Prostate gland (tissue), 2 donors: ENCODE results near the gene FAM135A. TPM values are rescaled to one million over a fixed set of nuclear protein-coding genes. Genes with fewer than 3 reads are reported as not detected.
A peak's percentile ranks its signal among the peaks of the same experiment; 100 is the strongest.

ENCODE experiments used
- DNase-seq: peaks from one replicate; pipeline ENCODE4 v3.0.0-alpha.2; 2019; ENCODE audit warnings: low spot score
- H3K27ac ChIP-seq, 2 donors: fragments of 200-600 bp; sonication (generic); 2 replicates each; pipeline ENCODE4 v1.5.1; 2017 to 2019
- H3K27me3 ChIP-seq: fragments of 200-600 bp; sonication (generic); replicated peaks from 2 replicates; pipeline ENCODE4 v1.5.1; 2019; ENCODE audit not compliant: insufficient read depth
- H3K36me3 ChIP-seq, 2 donors: fragments of 200-600 bp; sonication (generic); 1 replicate in 1 of 2; 2 replicates in 1 of 2; pipeline versions ENCODE4 v1.5.1 to v1.8.1; 2017 to 2019
- H3K4me1 ChIP-seq: fragments of 200-600 bp; sonication (generic); replicated peaks from 2 replicates; pipeline ENCODE4 v1.5.1; 2019
- H3K4me3 ChIP-seq, 2 donors: fragments of 200-600 bp; sonication (generic); 2 replicates each; pipeline ENCODE4 v1.5.1; 2017 to 2019
- H3K9me3 ChIP-seq: fragments of 200-600 bp; sonication (generic); 2 replicates; pipeline ENCODE4 v1.5.1; 2017
- CTCF ChIP-seq, 4 experiments: fragments of 200-600 bp in 2 of 4; fragments of 450-650 bp in 2 of 4; sonication (generic) in 2 of 4; IDR thresholded peaks; 1 replicate in 3 of 4; 2 replicates in 1 of 4; pipeline ENCODE4 v1.5.1; 2016 to 2019; ENCODE audit warnings: antibody characterized with exemption in 4 of 4, mild to moderate bottlenecking in 2 of 4, moderate library complexity in 2 of 4
- POLR2A ChIP-seq: fragments of 450-650 bp; IDR thresholded peaks from one replicate; pipeline ENCODE4 v1.6.1; 2016; ENCODE audit warnings: antibody characterized with exemption, mild to moderate bottlenecking
- POLR2AphosphoS5 ChIP-seq: sonication (generic); formaldehyde crosslinking; IDR thresholded peaks from one replicate; pipeline ENCODE4 v1.6.1; 2017; ENCODE audit warnings: antibody characterized with exemption
- WGBS: methylation state at CpG from one replicate; pipeline ENCODE4 v1.1.5; 2018; 5-methylcytosine and 5-hydroxymethylcytosine counted together
- intact Hi-C: fragments of 100-400 bp; cut with DNase I; formaldehyde crosslinking; loops from one replicate; pipeline ENCODE4 v1.14.2; 2022
- total RNA-seq, 2 donors: library from RNA; depleted of rRNA; stranded (reverse); fragments of >200 nt; gene quantifications; one replicate each; pipeline ENCODE4 v1.1.0, GENCODE V29; 2016

Gene FAM135A
- total RNA-seq, 2 donors from 2014 or later = 66.3 to 117 TPM

GRCh38 chr6:70537266-70537665, 124.0 kb downstream of the FAM135A start:
- Histone ChIP-seq H3K9me3 (no peaks in the 10 kb centered on the region), H3K36me3 (no peaks in the 10 kb centered on the region), H3K27ac (no peak overlapping the region), H3K27me3 (no peaks in the 10 kb centered on the region), H3K4me3 (no peak overlapping the region), H3K4me1 (no peaks in the 10 kb centered on the region)
- DNase-seq = no peak
- WGBS = 84% methylated on average over 1 of the region's 1 CpG
- TF ChIP-seq POLR2A (no peak), POLR2AphosphoS5 (no peak), CTCF (IDR thresholded peaks at IDR 0.05) (no peak)
- intact Hi-C loops = no loop called here

- no peaks in the 10 kb centered on the region for H3K36me3 ChIP-seq
- 91% methylated on average over 1 of the region's 1 CpG for WGBS
These were observed 125.1 kb downstream of the FAM135A start for GRCh38 chr6:70538376-70538775.

GRCh38 chr6:70547313-70547712, 134.0 kb downstream of the FAM135A start:
- peak in 1 of 4 experiments; percentile 19 for TF ChIP-seq CTCF (IDR thresholded peaks at IDR 0.05)
- no peak for TF ChIP-seq POLR2AphosphoS5
- no peak for DNase-seq
- Histone ChIP-seq H3K27ac (no peak overlapping the region), H3K4me1 (no peaks in the 10 kb centered on the region), H3K36me3 (no peaks in the 10 kb centered on the region), H3K4me3 (no peak overlapping the region), H3K27me3 (no peaks in the 10 kb centered on the region), H3K9me3 (no peaks in the 10 kb centered on the region)
- intact Hi-C loops = no loop called here

More at GRCh38 chr6:70538376-70538775, 125.1 kb downstream of the FAM135A start:
- Histone ChIP-seq H3K4me3 (no peak overlapping the region), H3K9me3 (no peaks in the 10 kb centered on the region), H3K27ac (no peak overlapping the region), H3K27me3 (no peaks in the 10 kb centered on the region), H3K4me1 (no peaks in the 10 kb centered on the region)
- no peak for DNase-seq
- no peak for TF ChIP-seq POLR2AphosphoS5
- TF ChIP-seq CTCF (IDR thresholded peaks at IDR 0.05) = no peak
- TF ChIP-seq POLR2A = no peak
- intact Hi-C loops = no loop called here

- Histone ChIP-seq H3K9me3 (no peaks in the 10 kb centered on the region), H3K4me1 (no peaks in the 10 kb centered on the region), H3K27ac (no peak overlapping the region), H3K4me3 (no peak overlapping the region), H3K36me3 (no peaks in the 10 kb centered on the region), H3K27me3 (no peaks in the 10 kb centered on the region)
- DNase-seq = no peak
- TF ChIP-seq POLR2AphosphoS5 = no peak
- TF ChIP-seq POLR2A = no peak
- TF ChIP-seq CTCF (IDR thresholded peaks at IDR 0.05) = no peak
- WGBS = 92% methylated on average over 3 of the region's 3 CpGs
- intact Hi-C loops = no loop called here
These were observed 134.6 kb downstream of the FAM135A start for GRCh38 chr6:70547905-70548304.

GRCh38 chr6:70549327-70549726, 136.0 kb downstream of the FAM135A start:
- H3K36me3 ChIP-seq = no peaks in the 10 kb centered on the region
- H3K27me3 ChIP-seq = no peaks in the 10 kb centered on the region
- intact Hi-C loops = no loop called here

More at GRCh38 chr6:70549327-70549726, 136.0 kb downstream of the FAM135A start:
- H3K27ac ChIP-seq = no peak overlapping the region
- DNase-seq = no peak
- no peaks in the 10 kb centered on the region for H3K4me1 ChIP-seq
- no peak for TF ChIP-seq CTCF (IDR thresholded peaks at IDR 0.05)
- TF ChIP-seq POLR2A = no peak
- TF ChIP-seq POLR2AphosphoS5 = no peak
- no peaks in the 10 kb centered on the region for H3K9me3 ChIP-seq
- H3K4me3 ChIP-seq = no peak overlapping the region
